HepG2 (cell line): ENCODE measurements around the gene IL1RAP. TPM values are rescaled to one million over a fixed set of nuclear protein-coding genes. Genes with fewer than 3 reads are reported as not detected.
A peak's percentile ranks its signal among the peaks of the same experiment; 100 is the strongest.

Source experiments
- ARID5B ChIP-seq: IDR thresholded peaks from 2 replicates; pipeline ENCODE4 v1.4.0; 2020; ENCODE audit warnings: mild to moderate bottlenecking, missing genetic modification reagents
- BCL6 ChIP-seq: IDR thresholded peaks from 2 replicates; pipeline ENCODE4 v1.6.1; 2016; ENCODE audit warnings: missing genetic modification reagents, missing compliant biosample characterization
- FOXP4 ChIP-seq: sonication (generic); formaldehyde crosslinking; IDR thresholded peaks from 2 replicates; pipeline ENCODE4 v1.4.0; 2020; ENCODE audit warnings: missing genetic modification reagents
- HDAC2 ChIP-seq: sonication (generic); formaldehyde crosslinking; IDR thresholded peaks from 2 replicates; pipeline ENCODE4 v1.4.0; 2020; ENCODE audit warnings: missing genetic modification reagents
- MTERF4 ChIP-seq: sonication (generic); formaldehyde crosslinking; IDR thresholded peaks from 2 replicates; pipeline ENCODE4 v1.8.0; 2023; ENCODE audit warnings: mild to moderate bottlenecking, missing genetic modification reagents
- NFE2L1 ChIP-seq: sonication (generic); formaldehyde crosslinking; IDR thresholded peaks from 2 replicates; pipeline ENCODE4 v1.4.0; 2020; ENCODE audit warnings: missing genetic modification reagents, mild to moderate bottlenecking, borderline replicate concordance
- SOX13 ChIP-seq, 3 experiments: fragments of 450-650 bp in 1 of 3; sonication (generic) in 1 of 3; formaldehyde crosslinking in 1 of 3; IDR thresholded peaks in 2 of 3; conservative IDR thresholded peaks in 1 of 3; 2 replicates each; pipeline versions ENCODE4 v1.5.0 to v1.6.1; 2016 to 2020; ENCODE audit warnings: antibody characterized with exemption in 1 of 3, mild to moderate bottlenecking in 1 of 3, missing compliant biosample characterization in 1 of 3, missing genetic modification reagents in 1 of 3, moderate library complexity in 1 of 3
- SOX5 ChIP-seq: IDR thresholded peaks from 2 replicates; pipeline ENCODE4 v1.6.1; 2016; ENCODE audit warnings: borderline replicate concordance
- TFDP1 ChIP-seq: IDR thresholded peaks from 2 replicates; pipeline ENCODE4 v1.6.1; 2016; ENCODE audit warnings: missing compliant biosample characterization, missing genetic modification reagents, borderline replicate concordance
- ZGPAT ChIP-seq: IDR thresholded peaks from 2 replicates; pipeline ENCODE4 v1.6.1; 2016; ENCODE audit warnings: mild to moderate bottlenecking
- ZNF44 ChIP-seq: sonication (generic); formaldehyde crosslinking; IDR thresholded peaks from 2 replicates; pipeline ENCODE4 v1.5.1; 2020; ENCODE audit warnings: mild to moderate bottlenecking, missing genetic modification reagents
- ZNF609 ChIP-seq: sonication (generic); formaldehyde crosslinking; IDR thresholded peaks from 2 replicates; pipeline ENCODE4 v1.4.0; 2020; ENCODE audit warnings: mild to moderate bottlenecking, missing genetic modification reagents, borderline replicate concordance
- polyA plus RNA-seq, 8 experiments: library from polyadenylated mRNA; depleted of rRNA in 3 of 8; stranded (reverse) in 7 of 8; unstranded in 1 of 8; fragments of >200 nt; fragmentation: Illumina TruSeq in 4 of 8; extraction: Trizol in 4 of 8; gene quantifications; 2 replicates each; pipeline versions ENCODE4 v1.2.1 to v1.2.3, GENCODE V29; 2011 to 2016; ENCODE audit warnings: low read depth in 4 of 8, missing spikeins in 1 of 8, mixed read lengths in 1 of 8; ENCODE audit not compliant: insufficient read depth in 1 of 8
- total RNA-seq, 5 experiments: library from RNA; depleted of rRNA; stranded (reverse); fragments of >200 nt; fragmentation: Illumina TruSeq; extraction: Trizol; gene quantifications; 2 replicates each; pipeline ENCODE4 v1.2.3, GENCODE V29; 2016; ENCODE audit warnings: low read depth in 1 of 5

The IL1RAP gene
- total and polyA plus RNA-seq, 2 of the 13 experiments (the other 11 are each of a cell fraction or from before 2014, with no cell fraction given), result 18.3 to 54.9 TPM

- TF ChIP-seq ZNF609 (CRISPR knock-in tag) (peak; percentile 24; the same call in 1 of the 2 replicates), MTERF4 (no peak), SOX13 (IDR thresholded peaks at IDR 0.05) (no peak), SOX13 (CRISPR knock-in tag; conservative IDR thresholded peaks at IDR 0.05 in 1 of 2, IDR thresholded peaks at IDR 0.05 in 1 of 2) (peak in 1 of 2 experiments; percentile 81; a peak in 2 of 4 replicates), ARID5B (peak; percentile 83), NFE2L1 (CRISPR knock-in tag) (no peak), ZGPAT (CRISPR knock-in tag) (peak; percentile 29; the same call in 1 of the 2 replicates), BCL6 (peak; percentile 30; the same call in 1 of the 2 replicates), FOXP4 (CRISPR knock-in tag) (peak; percentile 70), SOX5 (peak; percentile 78; the same call in 1 of the 2 replicates), HDAC2 (peak; percentile 53; the same call in 1 of the 2 replicates), ZNF44 (CRISPR knock-in tag) (no peak), TFDP1 (CRISPR knock-in tag) (no peak)
These were observed 8.4 kb upstream of the IL1RAP start (continued) for GRCh38 chr3:190505381-190506003.
